RWPE1 (cell line): ENCODE measurements around the gene WNT2B.

Experiments
- CTCF ChIA-PET: fragments of 350-600 bp; sonication (Branson Sonifier 250); formaldehyde crosslinking; extraction: SDS; loops from one replicate; lab custom pipeline; 2021; lab: Yijun Ruan, JAX
- POLR2A ChIA-PET: fragments of 400-600 bp; formaldehyde crosslinking; extraction: SDS; loops from one replicate; lab custom pipeline; 2020; ENCODE audit warnings: antibody characterized with exemption; ENCODE audit not compliant: low non-redundant PET; lab: Yijun Ruan, JAX
- DNase-seq: peaks from one replicate; pipeline ENCODE4 v3.0.0; 2012; ENCODE audit warnings: low spot score
- H3K27ac ChIP-seq: fragments of 450-650 bp; 2 replicates; pipeline ENCODE4 v1.5.1; 2017
- CTCF ChIP-seq: fragments of 450-650 bp; conservative IDR thresholded peaks from 2 replicates; pipeline ENCODE4 v1.5.1; 2017; ENCODE audit warnings: low read depth, mild to moderate bottlenecking

Gene WNT2B

GRCh38 chr1:112564081-112564480 is 55.3 kb downstream of the WNT2B start:
- ChIA-PET CTCF (interaction anchor here (0.6 kb wide), 1 partner anchor 45 kb away, joined by 4 read pairs; no protein-coding TSS in a partner anchor), POLR2A (no interaction called here)
- TF ChIP-seq CTCF: no peak
- no peak overlapping the region for H3K27ac ChIP-seq
- no peak for DNase-seq

DNA sequence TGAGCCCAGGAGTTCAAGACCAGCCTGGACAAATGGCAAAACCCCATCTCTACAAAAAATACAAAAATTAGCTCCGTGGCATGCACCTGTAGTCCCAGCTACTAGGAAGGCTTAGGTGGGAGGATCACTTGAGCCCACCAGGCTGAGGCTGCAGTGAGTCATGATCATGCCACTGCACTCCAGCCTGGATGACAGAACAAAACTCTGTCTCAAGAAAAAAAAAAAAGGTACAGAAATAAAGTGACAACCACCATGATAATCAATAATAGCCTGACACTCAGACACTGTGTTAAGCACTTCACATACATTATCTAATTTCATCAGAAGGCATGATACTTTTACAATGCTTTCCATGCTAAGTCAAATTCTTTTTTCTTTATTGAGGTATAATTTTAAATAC is 57.0 kb downstream of the WNT2B start:
- CTCF ChIA-PET: no interaction called here
- DNase-seq: no peak
- no peak overlapping the region for H3K27ac ChIP-seq
- TF ChIP-seq CTCF: no peak
- POLR2A ChIA-PET: no interaction called here

- DNase-seq: peak; percentile 66
- ChIA-PET POLR2A (no interaction called here), CTCF (no interaction called here)
Measured at GRCh38 chr1:112575154-112575804, 66.5 kb downstream of the WNT2B start.

DNA sequence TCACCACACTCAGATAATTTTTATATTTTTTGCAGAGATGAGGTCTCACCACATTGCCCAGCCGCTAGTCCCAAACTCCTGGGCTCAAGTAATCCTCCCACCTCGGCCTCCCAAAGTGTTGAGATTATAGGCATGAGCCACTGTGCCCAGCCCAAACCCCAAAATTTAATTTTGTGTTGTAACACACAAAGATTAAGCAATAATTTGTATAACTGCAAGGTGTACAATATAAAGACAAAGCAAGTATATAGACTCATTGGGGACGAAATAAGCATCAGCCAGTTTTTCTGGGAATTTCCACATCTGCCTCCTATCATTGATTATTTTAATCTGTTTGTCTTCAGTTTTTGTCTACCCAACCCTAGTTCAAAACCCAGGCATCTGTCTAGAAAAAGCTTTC is 67.5 kb downstream of the WNT2B start:
- ChIA-PET POLR2A (no interaction called here), CTCF (interaction anchor here (0.7 kb wide), 1 partner anchor 21 kb away, joined by 3 read pairs; no protein-coding TSS in a partner anchor)
- no peak for TF ChIP-seq CTCF
- DNase-seq: no peak
- no peak overlapping the region for H3K27ac ChIP-seq

More at GRCh38 chr1:112575154-112575804, 66.5 kb downstream of the WNT2B start:
- no peak for TF ChIP-seq CTCF
- no peak overlapping the region for H3K27ac ChIP-seq
